Breast epithelium (tissue), 4 donors: ENCODE measurements around the gene SPSB3. TPM values are rescaled to one million over a fixed set of nuclear protein-coding genes. Genes with fewer than 3 reads are reported as not detected.

Source experiments
- DNase-seq, 2 donors: peaks; one replicate each; pipeline ENCODE4 v3.0.0-alpha.2; 2019; ENCODE audit warnings: low spot score in 2 of 2
- H3K27ac ChIP-seq, 2 donors: fragments of 200-600 bp; sonication (generic) in 1 of 2; one replicate each; pipeline ENCODE4 v1.5.1; 2016 to 2019; ENCODE audit warnings: mild to moderate bottlenecking in 1 of 2
- H3K27me3 ChIP-seq, 2 donors: fragments of 200-600 bp; sonication (generic) in 1 of 2; one replicate each; pipeline versions ENCODE4 v1.5.1 to v1.6.0; 2017 to 2019; ENCODE audit warnings: control low read depth in 1 of 2, mild to moderate bottlenecking in 1 of 2
- H3K36me3 ChIP-seq: fragments of 200-600 bp; one replicate; pipeline ENCODE4 v1.5.1; 2019
- H3K4me1 ChIP-seq, 2 donors: fragments of 200-600 bp; sonication (generic); one replicate each; pipeline ENCODE4 v1.5.1; 2016 to 2019; ENCODE audit warnings: control low read depth in 1 of 2
- H3K4me3 ChIP-seq, 3 donors: fragments of 200-600 bp; sonication (generic); 1 replicate in 2 of 3; 2 replicates in 1 of 3; pipeline ENCODE4 v1.5.1; 2016 to 2019; ENCODE audit warnings: mild to moderate bottlenecking in 3 of 3, moderate library complexity in 2 of 3
- H3K9me3 ChIP-seq, 2 donors: fragments of 200-600 bp; sonication (generic) in 1 of 2; one replicate each; pipeline ENCODE4 v1.5.1; 2016 to 2019; ENCODE audit warnings: control low read depth in 1 of 2
- POLR2A ChIP-seq: fragments of 450-650 bp; IDR thresholded peaks from one replicate; pipeline ENCODE4 v1.6.1; 2016; ENCODE audit warnings: antibody characterized with exemption, mild to moderate bottlenecking, moderate library complexity
- POLR2AphosphoS5 ChIP-seq, 3 donors: sonication (generic); formaldehyde crosslinking; IDR thresholded peaks; one replicate each; pipeline ENCODE4 v1.6.1; 2017; ENCODE audit warnings: antibody characterized with exemption in 3 of 3
- intact Hi-C: fragments of 100-400 bp; cut with DNase I; formaldehyde crosslinking; loops from one replicate; pipeline ENCODE4 v1.15.1; 2023; ENCODE audit warnings: low total_unique reads
- total RNA-seq, 3 donors: library from RNA; depleted of rRNA; stranded (reverse); fragments of >200 nt; gene quantifications; one replicate each; pipeline ENCODE4 v1.1.0, GENCODE V29; 2016
- TF ChIP-seq, protein P1 (sequence below), 3 donors: fragments of 450-650 bp; IDR thresholded peaks; one replicate each; pipeline ENCODE4 v1.5.1; 2016 to 2017; ENCODE audit warnings: antibody characterized with exemption in 3 of 3, mild to moderate bottlenecking in 3 of 3, moderate library complexity in 3 of 3

The SPSB3 gene
- total RNA-seq, 3 donors from 2014 or later = 84.9 to 107 (median 88.5) TPM

DNA sequence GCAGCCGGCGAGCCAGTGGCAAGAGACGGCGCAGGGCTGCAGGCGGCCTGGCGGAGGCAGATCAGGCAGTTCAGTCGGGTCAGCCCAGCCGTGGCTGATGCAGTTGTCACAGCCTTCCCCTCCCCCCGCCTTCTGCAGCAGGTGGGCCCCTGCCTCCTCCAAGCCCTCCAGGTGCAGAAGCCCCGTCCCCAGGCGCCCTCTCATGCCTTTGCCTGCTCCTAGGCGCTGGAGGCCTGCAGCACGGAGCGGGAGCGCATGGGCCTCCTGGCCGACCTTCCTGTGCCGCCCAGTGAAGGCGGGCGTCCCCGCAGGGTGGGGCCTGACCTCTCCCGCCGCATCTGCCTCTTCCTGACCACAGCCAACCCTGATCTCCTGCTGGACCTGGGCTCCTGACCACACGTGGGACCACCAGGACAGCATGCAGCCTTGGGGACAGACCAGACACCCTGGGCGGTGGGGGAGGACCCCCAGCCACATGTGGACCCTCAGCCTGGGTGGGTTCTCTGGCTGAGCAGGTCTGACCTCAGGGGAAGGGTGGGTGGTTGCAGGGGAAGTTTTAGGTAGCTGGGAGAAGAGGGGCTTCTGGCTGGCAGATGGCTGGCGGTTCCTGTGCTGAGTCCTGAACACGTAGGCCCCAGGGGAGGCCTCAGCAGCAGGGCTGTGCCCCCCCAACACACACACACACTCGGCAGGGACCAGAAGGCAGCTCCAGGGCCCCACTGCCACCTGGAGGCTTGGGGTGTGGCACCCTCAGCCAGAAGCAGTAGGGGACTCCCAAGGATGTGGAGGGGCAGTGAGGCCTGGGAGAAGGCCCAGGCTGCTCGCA lies 6.3 kb downstream of the SPSB3 start:
- H3K27ac ChIP-seq = no peak overlapping the region
- no peak overlapping the region for H3K4me3 ChIP-seq
- intact Hi-C loops = no loop called here
- no peaks in the 10 kb centered on the region for H3K27me3 ChIP-seq
- H3K36me3 ChIP-seq = peaks cover 5% of the 10 kb centered on the region
- TF ChIP-seq POLR2AphosphoS5 (IDR thresholded peaks at IDR 0.05) = no peak
- TF ChIP-seq, protein P1, sequence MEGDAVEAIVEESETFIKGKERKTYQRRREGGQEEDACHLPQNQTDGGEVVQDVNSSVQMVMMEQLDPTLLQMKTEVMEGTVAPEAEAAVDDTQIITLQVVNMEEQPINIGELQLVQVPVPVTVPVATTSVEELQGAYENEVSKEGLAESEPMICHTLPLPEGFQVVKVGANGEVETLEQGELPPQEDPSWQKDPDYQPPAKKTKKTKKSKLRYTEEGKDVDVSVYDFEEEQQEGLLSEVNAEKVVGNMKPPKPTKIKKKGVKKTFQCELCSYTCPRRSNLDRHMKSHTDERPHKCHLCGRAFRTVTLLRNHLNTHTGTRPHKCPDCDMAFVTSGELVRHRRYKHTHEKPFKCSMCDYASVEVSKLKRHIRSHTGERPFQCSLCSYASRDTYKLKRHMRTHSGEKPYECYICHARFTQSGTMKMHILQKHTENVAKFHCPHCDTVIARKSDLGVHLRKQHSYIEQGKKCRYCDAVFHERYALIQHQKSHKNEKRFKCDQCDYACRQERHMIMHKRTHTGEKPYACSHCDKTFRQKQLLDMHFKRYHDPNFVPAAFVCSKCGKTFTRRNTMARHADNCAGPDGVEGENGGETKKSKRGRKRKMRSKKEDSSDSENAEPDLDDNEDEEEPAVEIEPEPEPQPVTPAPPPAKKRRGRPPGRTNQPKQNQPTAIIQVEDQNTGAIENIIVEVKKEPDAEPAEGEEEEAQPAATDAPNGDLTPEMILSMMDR (IDR thresholded peaks at IDR 0.05) = no peak
- no peak for TF ChIP-seq POLR2A
- DNase-seq = no peak
- peaks cover 8 to 25% of the 10 kb centered on the region in 2 donors for H3K4me1 ChIP-seq
- H3K9me3 ChIP-seq = no peaks in the 10 kb centered on the region

DNA sequence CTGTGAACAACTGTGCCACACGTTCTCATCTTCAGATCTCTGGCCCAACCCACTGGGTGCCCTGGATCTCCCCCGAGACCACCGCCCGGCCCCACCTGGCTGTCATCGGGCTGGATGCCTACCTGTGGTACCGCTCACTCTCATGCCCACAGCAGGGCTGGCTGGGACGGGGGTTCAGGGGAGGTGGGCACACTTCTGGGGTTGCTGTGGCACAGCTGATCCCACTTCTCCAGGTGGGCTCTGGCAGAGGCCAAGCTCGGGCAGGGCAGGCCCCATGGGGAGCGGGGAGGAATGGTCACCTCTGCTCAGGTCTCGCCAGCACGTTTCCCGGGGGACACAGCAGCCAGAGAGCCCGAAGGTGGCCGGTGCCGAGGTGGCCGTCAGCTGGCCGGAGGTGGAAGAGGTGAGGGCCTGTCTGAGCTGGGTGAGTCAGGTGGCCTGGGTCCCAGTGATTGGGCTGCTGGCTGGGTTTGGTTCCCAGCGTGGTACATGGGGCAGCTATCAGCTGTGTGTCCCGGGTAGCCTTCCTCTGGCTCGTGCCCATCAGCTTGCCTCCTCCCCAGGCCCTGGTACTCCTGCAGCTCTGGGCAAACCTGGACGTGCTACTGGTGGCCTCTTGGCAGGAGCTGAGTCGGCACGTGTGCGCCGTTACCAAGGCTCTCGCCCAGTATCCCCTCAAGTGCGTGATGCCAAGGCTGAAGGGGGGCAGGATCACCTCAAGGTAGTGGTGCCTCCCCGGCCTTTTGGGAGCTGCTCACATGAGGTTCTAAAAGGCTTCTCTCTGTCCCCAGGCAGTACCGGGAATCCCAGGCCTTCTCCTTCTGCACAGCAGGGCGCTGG lies 7.1 kb downstream of the SPSB3 start:
- no peaks in the 10 kb centered on the region for H3K9me3 ChIP-seq

DNA sequence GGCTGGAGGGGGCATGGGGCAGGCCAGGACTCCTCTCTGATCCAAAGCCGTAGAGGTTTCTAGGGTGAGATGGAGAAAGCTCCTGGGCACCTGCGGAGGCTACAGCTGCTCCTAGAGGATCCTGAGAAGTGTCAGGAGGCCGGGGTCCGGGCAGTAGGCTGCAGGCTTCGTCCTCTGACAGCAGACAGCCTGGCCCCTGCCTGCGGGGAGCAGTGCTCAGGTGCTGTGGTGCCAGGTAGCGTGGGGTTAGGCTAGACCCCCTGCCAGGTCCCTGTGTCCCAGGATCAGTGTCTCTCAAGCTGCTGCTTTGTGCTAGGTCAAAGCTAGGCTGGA lies 8.0 kb downstream of the SPSB3 start:
- Histone ChIP-seq H3K4me1 (peaks cover 16 to 25% of the 10 kb centered on the region in 2 donors), H3K27ac (peak overlapping the region in 1 of 2 donors; percentile 94), H3K4me3 (peak overlapping the region in 2 of 3 donors; percentile 91 to 94), H3K9me3 (no peaks in the 10 kb centered on the region), H3K36me3 (peaks cover 5% of the 10 kb centered on the region), H3K27me3 (no peaks in the 10 kb centered on the region)
- TF ChIP-seq, protein P1 (IDR thresholded peaks at IDR 0.05) = no peak
- intact Hi-C loops = no loop called here
- no peak for DNase-seq

More for the DNA sequence above, 7.1 kb downstream of the SPSB3 start:
- Histone ChIP-seq H3K4me1 (peaks cover 10 to 24% of the 10 kb centered on the region in 2 donors), H3K4me3 (no peak overlapping the region), H3K27me3 (no peaks in the 10 kb centered on the region), H3K27ac (peak overlapping the region in 1 of 2 donors; percentile 94), H3K36me3 (peaks cover 5% of the 10 kb centered on the region)
- intact Hi-C loops = no loop called here
- no peak for DNase-seq
- TF ChIP-seq POLR2AphosphoS5 (IDR thresholded peaks at IDR 0.05) = no peak
- no peak for TF ChIP-seq POLR2A
- TF ChIP-seq, protein P1 (IDR thresholded peaks at IDR 0.05) = no peak

DNA sequence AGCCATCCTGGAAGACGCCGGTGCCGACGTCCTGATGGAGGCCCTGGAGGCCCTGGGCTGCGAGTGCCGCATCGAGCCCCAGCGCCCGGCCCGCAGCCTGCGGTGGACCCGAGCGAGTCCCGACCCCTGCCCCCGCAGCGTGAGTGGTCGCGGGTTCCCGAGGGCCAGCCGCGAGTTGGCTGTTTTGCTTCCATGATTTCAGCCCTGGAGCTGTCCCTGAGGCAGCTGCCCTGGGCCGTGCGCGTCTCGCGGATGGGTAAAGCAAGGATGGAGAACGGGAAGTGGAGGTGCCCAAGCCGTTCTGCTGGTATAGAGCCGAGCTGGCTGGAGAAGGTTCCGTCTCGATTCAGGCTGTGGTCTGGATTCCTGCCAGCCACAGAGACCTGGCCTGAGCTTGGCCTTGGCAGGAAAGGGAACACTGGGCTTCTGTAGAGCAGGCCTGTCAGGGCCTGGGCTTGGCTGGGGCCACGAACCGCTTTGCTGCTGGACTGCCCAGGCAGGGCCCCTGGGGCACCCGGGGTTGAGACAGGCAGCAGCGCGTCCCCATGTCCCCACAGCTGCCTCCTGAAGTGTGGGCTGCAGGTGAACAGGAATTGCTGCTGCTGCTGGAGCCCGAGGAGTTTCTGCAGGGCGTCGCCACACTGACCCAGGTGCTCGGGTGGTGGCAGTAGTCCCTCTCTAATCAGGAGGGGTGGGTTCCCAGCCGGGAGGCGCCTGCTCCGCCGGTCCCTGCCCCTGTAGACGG lies 8.5 kb downstream of the SPSB3 start:
- Histone ChIP-seq H3K4me1 (peaks cover 16 to 25% of the 10 kb centered on the region in 2 donors), H3K27ac (peak overlapping the region; percentile 85 to 94), H3K4me3 (peak overlapping the region; percentile 91 to 97 (median 94)), H3K9me3 (no peaks in the 10 kb centered on the region), H3K27me3 (no peaks in the 10 kb centered on the region), H3K36me3 (peaks cover 5% of the 10 kb centered on the region)
- TF ChIP-seq, protein P1 (IDR thresholded peaks at IDR 0.05) = no peak
- TF ChIP-seq POLR2AphosphoS5 (IDR thresholded peaks at IDR 0.05) (no peak), POLR2A (no peak)
- peak in 1 of 2 donors; percentile 68 for DNase-seq
- intact Hi-C loops = no loop called here
